HCT116 (cell line): ENCODE measurements around the gene BRD9. TPM values are rescaled to one million over a fixed set of nuclear protein-coding genes. Genes with fewer than 3 reads are reported as not detected.

Experiments
- ATAC-seq: fragments of 200-7000 bp; cut with Tn5 transposase; 2 replicates; pipeline ENCODE4 v1.9.1; 2020; ENCODE audit warnings: mild to moderate bottlenecking, moderate library complexity
- BruUV-seq: library from RNA; stranded (reverse); fragments of 400-500 nt; replicated peaks from 2 replicates; lab custom pipeline; 2021; lab: Mats Ljungman, UMichigan
- CTCF ChIA-PET: fragments of 300-600 bp; sonication (Branson Sonifier 250); formaldehyde crosslinking; loops from one replicate; lab custom pipeline; 2021; ENCODE audit warnings: antibody characterized with exemption; lab: Charles Lee
- POLR2A ChIA-PET: fragments of 300-600, 350-600 bp; sonication (Branson Sonifier 250); formaldehyde crosslinking; loops from one replicate; lab custom pipeline; 2021; ENCODE audit warnings: antibody characterized with exemption; lab: Charles Lee
- RAD21 ChIA-PET, 2 experiments: fragments of 300-600 bp; sonication (Branson Sonifier 250); formaldehyde crosslinking; loops; one replicate each; lab custom pipeline; 2023; ENCODE audit warnings: low total read pairs in 2 of 2; ENCODE audit not compliant: uncharacterized antibody in 2 of 2, unreplicated experiment in 2 of 2, low non-redundant PET in 1 of 2; lab: Charles Lee
- DNase-seq: peaks from one replicate; pipeline ENCODE4 v3.0.0-alpha.2; 2010; ENCODE audit warnings: low read depth, low spot score
- H2AFZ ChIP-seq: fragments of 200-600 bp; shearing (Covaris generic), sonication (generic); 2 replicates; pipeline ENCODE4 v1.6.1; 2017; ENCODE audit warnings: low read depth, mixed run types, mixed read lengths, antibody characterized with exemption, low read length; ENCODE audit not compliant: poor library complexity, severe bottlenecking
- H3K27ac ChIP-seq: 2 replicates; pipeline ENCODE4 v1.5.1; 2012; ENCODE audit warnings: low read depth, low read length
- H3K27me3 ChIP-seq: fragments of 200-600 bp; sonication (generic); 2 replicates; pipeline ENCODE4 v1.6.1; 2016; ENCODE audit warnings: mixed run types, low read length, mixed read lengths; ENCODE audit not compliant: insufficient read depth
- H3K36me3 ChIP-seq, 2 experiments: fragments of 200-500 bp in 1 of 2; fragments of 200-600 bp in 1 of 2; sonication (Bioruptor generic) in 1 of 2; sonication (generic) in 1 of 2; 2 replicates each; pipeline versions ENCODE4 v1.5.1 to v1.6.1; 2014 to 2016; ENCODE audit warnings: low read length in 2 of 2, inconsistent platforms in 1 of 2, mixed read lengths in 1 of 2, mixed run types in 1 of 2; ENCODE audit not compliant: insufficient read depth in 2 of 2, control insufficient read depth in 1 of 2
- H3K4me1 ChIP-seq, 2 experiments: fragments of 200-600 bp in 1 of 2; sonication (generic) in 1 of 2; 2 replicates each; pipeline versions ENCODE4 v1.5.1 to v1.6.1; 2012 to 2017; ENCODE audit warnings: low read length in 2 of 2, inconsistent platforms in 1 of 2, mild to moderate bottlenecking in 1 of 2, mixed read lengths in 1 of 2, mixed run types in 1 of 2, moderate library complexity in 1 of 2; ENCODE audit not compliant: insufficient read depth in 2 of 2, control insufficient read depth in 1 of 2
- H3K4me2 ChIP-seq: fragments of 200-600 bp; sonication (generic); 2 replicates; pipeline ENCODE4 v1.6.1; 2017; ENCODE audit warnings: mixed run types, low read length, mixed read lengths
- H3K4me3 ChIP-seq, 2 experiments: fragments of 200-600 bp in 1 of 2; sonication (generic) in 1 of 2; replicated peaks in 1 of 2; 2 replicates each; pipeline ENCODE4 v1.5.1; 2011 to 2016; ENCODE audit warnings: low read length in 2 of 2, control low read depth in 1 of 2, low read depth in 1 of 2, mild to moderate bottlenecking in 1 of 2, mixed read lengths in 1 of 2, mixed run types in 1 of 2
- H3K79me2 ChIP-seq: fragments of 200-600 bp; sonication (generic); 2 replicates; pipeline ENCODE4 v1.6.1; 2017; ENCODE audit warnings: mild to moderate bottlenecking, mixed run types, low read length, moderate library complexity, mixed read lengths; ENCODE audit not compliant: insufficient read depth
- H3K9ac ChIP-seq: fragments of 200-600 bp; sonication (generic); 2 replicates; pipeline ENCODE4 v1.6.1; 2016; ENCODE audit warnings: low read length, mixed read lengths
- H3K9me2 ChIP-seq: fragments of 200-600 bp; sonication (generic), shearing (Covaris generic); 2 replicates; pipeline ENCODE4 v1.6.1; 2017; ENCODE audit warnings: mixed run types, mild to moderate bottlenecking, moderate library complexity; ENCODE audit not compliant: insufficient read depth
- H3K9me3 ChIP-seq, 2 experiments: fragments of 200-500 bp in 1 of 2; fragments of 200-600 bp in 1 of 2; sonication (Bioruptor generic) in 1 of 2; sonication (generic) in 1 of 2; 2 replicates each; pipeline ENCODE4 v1.6.1; 2014 to 2017; ENCODE audit warnings: low read length in 2 of 2, mixed read lengths in 2 of 2, inconsistent platforms in 1 of 2, low read depth in 1 of 2, mild to moderate bottlenecking in 1 of 2, mixed run types in 1 of 2, moderate library complexity in 1 of 2; ENCODE audit not compliant: control insufficient read depth in 1 of 2, insufficient read depth in 1 of 2
- H4K20me1 ChIP-seq: fragments of 200-600 bp; sonication (generic), shearing (Covaris generic); 2 replicates; pipeline ENCODE4 v1.6.1; 2017; ENCODE audit warnings: mixed run types, mild to moderate bottlenecking, moderate library complexity; ENCODE audit not compliant: insufficient read depth
- CBX3 ChIP-seq: IDR thresholded peaks from 2 replicates; pipeline ENCODE4 v1.6.1; 2012; ENCODE audit warnings: low read depth
- CEBPB ChIP-seq: IDR thresholded peaks from 2 replicates; pipeline ENCODE4 v1.6.1; 2012; ENCODE audit warnings: low read depth
- CTCF ChIP-seq, 3 experiments: fragments of 200-600 bp in 1 of 3; sonication (generic) in 1 of 3; IDR thresholded peaks in 2 of 3; conservative IDR thresholded peaks in 1 of 3; 2 replicates each; pipeline ENCODE4 v1.5.1; 2012 to 2017; ENCODE audit warnings: low read depth in 2 of 3, low read length in 2 of 3, antibody characterized with exemption in 1 of 3, borderline replicate concordance in 1 of 3, control low read depth in 1 of 3, mild to moderate bottlenecking in 1 of 3, mixed read lengths in 1 of 3, mixed run types in 1 of 3, moderate library complexity in 1 of 3; ENCODE audit not compliant: insufficient read depth in 1 of 3
- EGR1 ChIP-seq: IDR thresholded peaks from 2 replicates; pipeline ENCODE4 v1.6.1; 2012; ENCODE audit warnings: low read depth
- ELF1 ChIP-seq: IDR thresholded peaks from 2 replicates; pipeline ENCODE4 v1.6.1; 2012; ENCODE audit warnings: low read depth, borderline replicate concordance
- FOSL1 ChIP-seq: IDR thresholded peaks from 2 replicates; pipeline ENCODE4 v1.6.1; 2012; ENCODE audit warnings: low read depth
- JUND ChIP-seq: IDR thresholded peaks from 2 replicates; pipeline ENCODE4 v1.6.1; 2012
- POLR2A ChIP-seq: IDR thresholded peaks from 2 replicates; pipeline ENCODE4 v1.7.0; 2011; ENCODE audit warnings: borderline replicate concordance; ENCODE audit not compliant: insufficient read depth, insufficient read length; ENCODE audit errors: extremely low read depth
- POLR2AphosphoS5 ChIP-seq: IDR thresholded peaks from 2 replicates; pipeline ENCODE4 v1.6.1; 2011; ENCODE audit warnings: mild to moderate bottlenecking, low read depth, low read length, moderate library complexity
- SIN3A ChIP-seq: IDR thresholded peaks from 2 replicates; pipeline ENCODE4 v1.6.1; 2012; ENCODE audit warnings: low read depth
- SP1 ChIP-seq: IDR thresholded peaks from 2 replicates; pipeline ENCODE4 v1.6.1; 2012; ENCODE audit warnings: low read depth
- TCF7L2 ChIP-seq: IDR thresholded peaks from 2 replicates; pipeline ENCODE4 v1.7.0; 2011; ENCODE audit warnings: borderline replicate concordance, inconsistent platforms; ENCODE audit not compliant: insufficient read depth, insufficient read length; ENCODE audit errors: extremely low read depth
- ZBTB33 ChIP-seq: IDR thresholded peaks from 2 replicates; pipeline ENCODE4 v1.6.1; 2011; ENCODE audit warnings: mild to moderate bottlenecking, low read length, moderate library complexity; ENCODE audit not compliant: insufficient replicate concordance; ENCODE audit errors: extremely low read depth
- ZFX ChIP-seq: fragments of 450-650 bp; IDR thresholded peaks from 2 replicates; pipeline ENCODE4 v1.6.1; 2017
- ZNF274 ChIP-seq: fragments of 200-500 bp; sonication (Bioruptor generic); IDR thresholded peaks from 2 replicates; pipeline ENCODE4 v1.6.1; 2014; ENCODE audit warnings: mild to moderate bottlenecking, low read depth, low read length, inconsistent platforms
- intact Hi-C: fragments of 100-400 bp; cut with micrococcal nuclease; formaldehyde crosslinking; loops from 2 replicates; pipeline ENCODE4 v1.10.0; 2022
- total RNA-seq: library from RNA; stranded (reverse); gene quantifications from one replicate; pipeline ENCODE4 v1.2.1, GENCODE V29; 2021; ENCODE audit not compliant: unreplicated experiment
- TF ChIP-seq, protein P1 (sequence below): IDR thresholded peaks from 2 replicates; pipeline ENCODE4 v1.6.1; 2012
- TF ChIP-seq, protein P2 (sequence below): IDR thresholded peaks from 2 replicates; pipeline ENCODE4 v1.6.1; 2012; ENCODE audit warnings: low read depth

The BRD9 gene
- total RNA-seq, 1 experiment from 2014 or later, result 54.6 TPM

- Histone ChIP-seq H3K9me2 (no peaks in the 10 kb centered on the region), H2AFZ (no peak overlapping the region), H3K9me3 (no peaks in the 10 kb centered on the region), H3K4me2 (peak overlapping the region; percentile 95), H3K4me3 (peak overlapping the region; percentile 75 to 99), H3K27ac (peak overlapping the region; percentile 94), H3K4me1 (peaks cover 16 to 18% of the 10 kb centered on the region in 2 experiments; a peak in 3 of 4 replicates), H4K20me1 (no peaks in the 10 kb centered on the region), H3K9ac (peak overlapping the region; percentile 97), H3K79me2 (peaks cover 78% of the 10 kb centered on the region), H3K36me3 (peaks cover 23 to 54% of the 10 kb centered on the region in 2 experiments), H3K27me3 (no peaks in the 10 kb centered on the region)
- ATAC-seq (no peak), DNase-seq (no peak)
- RAD21 ChIA-PET, result no interaction called here
- POLR2A ChIA-PET, result no interaction called here
- no peak for TF ChIP-seq ELF1
- no peak for TF ChIP-seq TCF7L2
- no peak for TF ChIP-seq EGR1
- TF ChIP-seq, protein P1, sequence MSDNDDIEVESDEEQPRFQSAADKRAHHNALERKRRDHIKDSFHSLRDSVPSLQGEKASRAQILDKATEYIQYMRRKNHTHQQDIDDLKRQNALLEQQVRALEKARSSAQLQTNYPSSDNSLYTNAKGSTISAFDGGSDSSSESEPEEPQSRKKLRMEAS, result no peak
- no peak for TF ChIP-seq ZNF274
- no peak for TF ChIP-seq POLR2AphosphoS5
- no peak for TF ChIP-seq ZBTB33
- TF ChIP-seq JUND, result no peak
- no peak for TF ChIP-seq POLR2A
- TF ChIP-seq, protein P2, sequence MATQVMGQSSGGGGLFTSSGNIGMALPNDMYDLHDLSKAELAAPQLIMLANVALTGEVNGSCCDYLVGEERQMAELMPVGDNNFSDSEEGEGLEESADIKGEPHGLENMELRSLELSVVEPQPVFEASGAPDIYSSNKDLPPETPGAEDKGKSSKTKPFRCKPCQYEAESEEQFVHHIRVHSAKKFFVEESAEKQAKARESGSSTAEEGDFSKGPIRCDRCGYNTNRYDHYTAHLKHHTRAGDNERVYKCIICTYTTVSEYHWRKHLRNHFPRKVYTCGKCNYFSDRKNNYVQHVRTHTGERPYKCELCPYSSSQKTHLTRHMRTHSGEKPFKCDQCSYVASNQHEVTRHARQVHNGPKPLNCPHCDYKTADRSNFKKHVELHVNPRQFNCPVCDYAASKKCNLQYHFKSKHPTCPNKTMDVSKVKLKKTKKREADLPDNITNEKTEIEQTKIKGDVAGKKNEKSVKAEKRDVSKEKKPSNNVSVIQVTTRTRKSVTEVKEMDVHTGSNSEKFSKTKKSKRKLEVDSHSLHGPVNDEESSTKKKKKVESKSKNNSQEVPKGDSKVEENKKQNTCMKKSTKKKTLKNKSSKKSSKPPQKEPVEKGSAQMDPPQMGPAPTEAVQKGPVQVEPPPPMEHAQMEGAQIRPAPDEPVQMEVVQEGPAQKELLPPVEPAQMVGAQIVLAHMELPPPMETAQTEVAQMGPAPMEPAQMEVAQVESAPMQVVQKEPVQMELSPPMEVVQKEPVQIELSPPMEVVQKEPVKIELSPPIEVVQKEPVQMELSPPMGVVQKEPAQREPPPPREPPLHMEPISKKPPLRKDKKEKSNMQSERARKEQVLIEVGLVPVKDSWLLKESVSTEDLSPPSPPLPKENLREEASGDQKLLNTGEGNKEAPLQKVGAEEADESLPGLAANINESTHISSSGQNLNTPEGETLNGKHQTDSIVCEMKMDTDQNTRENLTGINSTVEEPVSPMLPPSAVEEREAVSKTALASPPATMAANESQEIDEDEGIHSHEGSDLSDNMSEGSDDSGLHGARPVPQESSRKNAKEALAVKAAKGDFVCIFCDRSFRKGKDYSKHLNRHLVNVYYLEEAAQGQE, result no peak
- TF ChIP-seq ZFX, result no peak
- TF ChIP-seq CTCF (IDR thresholded peaks at IDR 0.05 in 2 of 3, conservative IDR thresholded peaks at IDR 0.05 in 1 of 3; ENCODE audit: borderline replicate concordance in 1 of 3, insufficient read depth in 1 of 3, low read depth in 2 of 3, low read length in 2 of 3), result no peak
- TF ChIP-seq SP1, result no peak
- no peak for TF ChIP-seq CBX3
- no peak for TF ChIP-seq SIN3A
- no peak for TF ChIP-seq FOSL1
- no peak for TF ChIP-seq CEBPB
- CTCF ChIA-PET, result interaction anchor here (1.7 kb wide), 1 partner anchor 247 kb away, joined by 3 read pairs; no protein-coding TSS in a partner anchor
- intact Hi-C loops, result no loop called here
- no TSS peak for BruUV-seq
Observed at GRCh38 chr5:893711-894110, 1.1 kb upstream of the BRD9 start.
